Gastroesophageal sphincter (tissue), 4 donors: ENCODE results near the gene WWC2. TPM values are rescaled to one million over a fixed set of nuclear protein-coding genes. Genes with fewer than 3 reads are reported as not detected.

Source experiments
- ATAC-seq: fragments of 150-250 bp; one replicate; pipeline ENCODE4 v1.9.1; 2016; ENCODE audit warnings: mild to moderate bottlenecking, moderate library complexity
- H3K27ac ChIP-seq, 4 donors: fragments of 200-600 bp; sonication (generic) in 3 of 4; 1 replicate in 3 of 4; 2 replicates in 1 of 4; pipeline ENCODE4 v1.5.1; 2016 to 2019
- H3K27me3 ChIP-seq: fragments of 200-600 bp; sonication (generic); one replicate; pipeline ENCODE4 v1.5.1; 2019
- H3K36me3 ChIP-seq, 2 donors: fragments of 200-600 bp; sonication (generic); one replicate each; pipeline ENCODE4 v1.5.1; 2019; ENCODE audit warnings: control low read depth in 1 of 2
- H3K4me1 ChIP-seq, 3 donors: fragments of 200-600 bp; sonication (generic); 1 replicate in 2 of 3; 2 replicates in 1 of 3; pipeline ENCODE4 v1.5.1; 2016 to 2019; ENCODE audit warnings: control low read depth in 2 of 3
- H3K4me3 ChIP-seq, 2 donors: fragments of 200-600 bp; sonication (generic); one replicate each; pipeline ENCODE4 v1.5.1; 2019; ENCODE audit warnings: mild to moderate bottlenecking in 1 of 2, moderate library complexity in 1 of 2
- H3K9me3 ChIP-seq, 3 donors: fragments of 200-600 bp; sonication (generic); one replicate each; pipeline ENCODE4 v1.5.1; 2017 to 2019; ENCODE audit warnings: control low read depth in 2 of 3
- CTCF ChIP-seq, 4 experiments: fragments of 200-600 bp in 2 of 4; fragments of 450-650 bp in 2 of 4; sonication (generic) in 1 of 4; IDR thresholded peaks; one replicate each; pipeline ENCODE4 v1.5.1; 2017 to 2019; ENCODE audit warnings: antibody characterized with exemption in 4 of 4, mild to moderate bottlenecking in 2 of 4, moderate library complexity in 2 of 4
- EP300 ChIP-seq: sonication (generic); formaldehyde crosslinking; IDR thresholded peaks from one replicate; pipeline ENCODE4 v1.6.1; 2017; ENCODE audit warnings: antibody characterized with exemption, mild to moderate bottlenecking
- POLR2A ChIP-seq, 2 donors: fragments of 450-650 bp; IDR thresholded peaks; one replicate each; pipeline ENCODE4 v1.6.1; 2017; ENCODE audit warnings: antibody characterized with exemption in 2 of 2, mild to moderate bottlenecking in 2 of 2, moderate library complexity in 1 of 2
- POLR2AphosphoS5 ChIP-seq: sonication (generic); formaldehyde crosslinking; IDR thresholded peaks from one replicate; pipeline ENCODE4 v1.6.1; 2017; ENCODE audit warnings: antibody characterized with exemption
- WGBS, 2 donors: methylation state at CpG; one replicate each; pipeline ENCODE4 v1.1.5; 2018; ENCODE audit warnings: low coverage in 1 of 2; 5-methylcytosine and 5-hydroxymethylcytosine counted together
- total RNA-seq, 4 donors: library from RNA; depleted of rRNA; stranded (reverse); fragments of >200 nt; gene quantifications; one replicate each; pipeline ENCODE4 v1.1.0, GENCODE V29; 2016

The WWC2 gene
- total RNA-seq, 4 donors from 2014 or later = 23.0 to 42.0 (median 37.2) TPM

DNA sequence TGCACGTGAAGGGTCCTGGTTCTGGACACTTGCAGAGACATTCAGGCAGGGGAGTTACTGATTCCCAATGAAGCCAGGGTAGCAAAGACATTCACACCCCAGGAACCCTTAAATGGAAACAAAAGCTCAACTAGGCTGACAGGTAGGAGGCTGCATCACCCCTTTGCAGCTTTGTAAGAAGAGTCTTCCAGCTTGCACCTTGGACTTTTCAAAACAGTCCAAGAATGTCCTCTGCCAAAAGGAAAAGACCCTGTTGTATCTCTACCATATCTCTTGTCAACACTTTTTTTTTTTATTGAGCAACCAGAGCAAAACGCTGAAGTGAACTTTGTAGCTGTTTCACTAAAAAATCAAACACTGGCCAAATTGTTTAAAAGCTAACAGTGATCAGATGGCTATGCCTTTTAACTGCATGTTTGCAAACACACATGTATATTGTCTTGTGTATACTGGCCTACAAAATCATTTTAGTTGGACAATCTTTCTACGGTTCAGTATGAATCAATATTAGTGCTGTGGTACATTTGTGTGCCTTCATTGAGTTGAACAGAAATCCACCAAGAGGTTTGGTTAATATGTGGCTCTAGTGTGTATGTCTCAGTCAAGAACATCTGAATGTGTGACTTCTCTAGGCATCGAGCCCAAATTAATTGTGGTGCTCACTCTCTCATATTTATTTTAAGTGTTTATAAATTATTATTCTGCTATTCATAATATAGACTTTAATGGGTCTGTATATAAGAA is 18.5 kb upstream of the WWC2 start:
- WGBS, 2 donors = 60 to 65% methylated on average over 4 of the region's 4 CpGs
- TF ChIP-seq CTCF (IDR thresholded peaks at IDR 0.05) (no peak), EP300 (no peak), POLR2A (IDR thresholded peaks at IDR 0.05) (no peak), POLR2AphosphoS5 (no peak)
- Histone ChIP-seq H3K27me3 (no peaks in the 10 kb centered on the region), H3K4me3 (no peak overlapping the region), H3K9me3 (no peaks in the 10 kb centered on the region), H3K36me3 (no peaks in the 10 kb centered on the region), H3K27ac (no peak overlapping the region), H3K4me1 (peaks cover 0 to 13% (median 0%) of the 10 kb centered on the region in 3 donors)
- no peak for ATAC-seq

GRCh38 chr4:183081116-183081469 is 18.0 kb upstream of the WWC2 start:
- H3K27me3 ChIP-seq = no peaks in the 10 kb centered on the region
- H3K4me3 ChIP-seq = no peak overlapping the region
- H3K27ac ChIP-seq = no peak overlapping the region
- WGBS, 2 donors = 19 to 27% methylated on average over 3 of the region's 3 CpGs
- peaks cover 0 to 13% (median 0%) of the 10 kb centered on the region in 3 donors for H3K4me1 ChIP-seq
- no peak for ATAC-seq
- H3K9me3 ChIP-seq = no peaks in the 10 kb centered on the region
- no peak for TF ChIP-seq POLR2A (IDR thresholded peaks at IDR 0.05)
- no peak for TF ChIP-seq POLR2AphosphoS5
- no peak for TF ChIP-seq EP300
- no peak for TF ChIP-seq CTCF (IDR thresholded peaks at IDR 0.05)
- no peaks in the 10 kb centered on the region for H3K36me3 ChIP-seq

GRCh38 chr4:183082053-183082452 is 17.0 kb upstream of the WWC2 start:
- ATAC-seq = no peak
- no peak for TF ChIP-seq POLR2A (IDR thresholded peaks at IDR 0.05)
- no peak for TF ChIP-seq POLR2AphosphoS5
- no peak for TF ChIP-seq EP300
- no peak for TF ChIP-seq CTCF (IDR thresholded peaks at IDR 0.05)
- Histone ChIP-seq H3K27me3 (no peaks in the 10 kb centered on the region), H3K4me1 (peaks cover 0 to 13% (median 0%) of the 10 kb centered on the region in 3 donors), H3K9me3 (no peaks in the 10 kb centered on the region), H3K4me3 (no peak overlapping the region), H3K36me3 (no peaks in the 10 kb centered on the region), H3K27ac (no peak overlapping the region)
- 93 to 100% methylated on average over 3 of the region's 3 CpGs for WGBS, 2 donors

- Histone ChIP-seq H3K36me3 (no peaks in the 10 kb centered on the region), H3K4me3 (no peak overlapping the region), H3K27ac (no peak overlapping the region), H3K9me3 (no peaks in the 10 kb centered on the region), H3K4me1 (peaks cover 0 to 12% (median 0%) of the 10 kb centered on the region in 3 donors), H3K27me3 (no peaks in the 10 kb centered on the region)
- no peak for ATAC-seq
- WGBS, 2 donors = 70 to 83% methylated on average over 6 of the region's 6 CpGs
- TF ChIP-seq POLR2AphosphoS5 = no peak
- TF ChIP-seq POLR2A (IDR thresholded peaks at IDR 0.05) = no peak
- TF ChIP-seq EP300 = no peak
- no peak for TF ChIP-seq CTCF (IDR thresholded peaks at IDR 0.05)
Measured at GRCh38 chr4:183094393-183095198, 4.5 kb upstream of the WWC2 start.
